Cardiac fibroblast (primary cell): Measurements from ENCODE around the gene SH2B2.

Experiments used
- DNase-seq, 2 donors: peaks; one replicate each; pipeline versions ENCODE4 v3.0.0 to v3.0.0-alpha.2; 2010; ENCODE audit warnings: low read depth in 2 of 2
- H3K4me3 ChIP-seq, 2 donors: replicated peaks in 1 of 2; 1 replicate in 1 of 2; 2 replicates in 1 of 2; pipeline ENCODE4 v1.5.1; 2011; ENCODE audit warnings: low read depth in 2 of 2, low read length in 2 of 2, mild to moderate bottlenecking in 2 of 2, moderate library complexity in 1 of 2
- CTCF ChIP-seq: IDR thresholded peaks from one replicate; pipeline ENCODE4 v1.5.1; 2011; ENCODE audit warnings: low read depth, mild to moderate bottlenecking, low read length, inconsistent platforms

Gene SH2B2

GRCh38 chr7:102264367-102264891, 22.2 kb upstream of the SH2B2 start:
- DNase-seq: peak in 1 of 2 donors; percentile 45
- no peak for TF ChIP-seq CTCF

GRCh38 chr7:102266541-102266940, 20.1 kb upstream of the SH2B2 start:
- TF ChIP-seq CTCF: no peak
- DNase-seq: no peak
- no peak overlapping the region for H3K4me3 ChIP-seq

More at GRCh38 chr7:102264367-102264891, 22.2 kb upstream of the SH2B2 start:
- no peak overlapping the region for H3K4me3 ChIP-seq

- no peak for DNase-seq
- TF ChIP-seq CTCF: no peak
- no peak overlapping the region for H3K4me3 ChIP-seq
Observed at GRCh38 chr7:102268635-102269034, 18.0 kb upstream of the SH2B2 start.

GRCh38 chr7:102270178-102270887, 16.3 kb upstream of the SH2B2 start:
- no peak for TF ChIP-seq CTCF
- DNase-seq: no peak
- H3K4me3 ChIP-seq: no peak overlapping the region

- TF ChIP-seq CTCF: no peak
- no peak overlapping the region for H3K4me3 ChIP-seq
- no peak for DNase-seq
Observed at GRCh38 chr7:102271158-102271798, 15.4 kb upstream of the SH2B2 start.

GRCh38 chr7:102272075-102272916, 14.4 kb upstream of the SH2B2 start:
- H3K4me3 ChIP-seq: no peak overlapping the region
- TF ChIP-seq CTCF: peak; percentile 90
- peak; percentile 79 to 80 for DNase-seq
